PC-3 (cell line): ENCODE measurements around the gene TRAIP. TPM values are rescaled to one million over a fixed set of nuclear protein-coding genes. Genes with fewer than 3 reads are reported as not detected.

Source experiments
- ATAC-seq: fragments of 200-7000 bp; cut with Tn5 transposase; 2 replicates; pipeline ENCODE4 v1.9.1; 2020; ENCODE audit warnings: mild to moderate bottlenecking, moderate library complexity
- BruUV-seq: library from RNA; stranded (reverse); fragments of 400-500 nt; replicated peaks from 2 replicates; lab custom pipeline; 2021; lab: Mats Ljungman, UMichigan
- CTCF ChIA-PET: fragments of 300-600 bp; sonication (Branson Sonifier 250); formaldehyde crosslinking; loops from one replicate; lab custom pipeline; 2022; ENCODE audit warnings: antibody characterized with exemption; lab: Charles Lee
- POLR2A ChIA-PET: fragments of 300-600 bp; sonication (Branson Sonifier 250); formaldehyde crosslinking; loops from one replicate; lab custom pipeline; 2022; ENCODE audit warnings: antibody characterized with exemption; ENCODE audit not compliant: unreplicated experiment; lab: Charles Lee
- DNase-seq: peaks from one replicate; pipeline ENCODE4 v3.0.0-alpha.2; 2015
- H2AFZ ChIP-seq: fragments of 300-600 bp; sonication (generic); 2 replicates; pipeline ENCODE4 v1.6.0; 2016; ENCODE audit warnings: antibody characterized with exemption, low read length
- H3F3A ChIP-seq: fragments of 300-600 bp; sonication (generic); one replicate; pipeline ENCODE4 v1.6.0; 2017; ENCODE audit warnings: antibody characterized with exemption, low read length, control low read depth, mild to moderate bottlenecking; ENCODE audit not compliant: unreplicated experiment
- H3K27ac ChIP-seq: fragments of 300-600 bp; sonication (generic); 2 replicates; pipeline ENCODE4 v1.5.1; 2016; ENCODE audit warnings: mild to moderate bottlenecking, low read length
- H3K27me3 ChIP-seq: fragments of 300-600 bp; sonication (generic); 2 replicates; pipeline ENCODE4 v1.6.1; 2016; ENCODE audit warnings: low read length, mixed read lengths
- H3K36me3 ChIP-seq: fragments of 300-600 bp; sonication (generic); 2 replicates; pipeline ENCODE4 v1.6.1; 2016; ENCODE audit warnings: low read depth, mixed run types, low read length, mixed read lengths
- H3K4me1 ChIP-seq: fragments of 300-600 bp; sonication (generic); 2 replicates; pipeline ENCODE4 v1.5.1; 2016; ENCODE audit warnings: low read length; ENCODE audit not compliant: insufficient read depth
- H3K4me2 ChIP-seq: fragments of 300-600 bp; sonication (generic); 2 replicates; pipeline ENCODE4 v1.6.0; 2016; ENCODE audit warnings: low read length
- H3K4me3 ChIP-seq: fragments of 300-600 bp; sonication (generic); 2 replicates; pipeline ENCODE4 v1.5.1; 2016; ENCODE audit warnings: mild to moderate bottlenecking, low read length, mixed read lengths
- H3K79me2 ChIP-seq: fragments of 300-600 bp; sonication (generic); 2 replicates; pipeline ENCODE4 v1.6.1; 2017; ENCODE audit warnings: low read length, mixed read lengths
- H3K9ac ChIP-seq: fragments of 300-600 bp; sonication (generic); 2 replicates; pipeline ENCODE4 v1.6.0; 2016; ENCODE audit warnings: mild to moderate bottlenecking, low read length
- H3K9me2 ChIP-seq: fragments of 300-600 bp; sonication (generic); replicated peaks from 2 replicates; pipeline ENCODE4 v1.6.1; 2016; ENCODE audit warnings: mixed run types, low read length, mixed read lengths
- H3K9me3 ChIP-seq: fragments of 300-600 bp; sonication (generic); 2 replicates; pipeline ENCODE4 v1.6.1; 2016; ENCODE audit warnings: low read length, mixed read lengths
- H4K20me1 ChIP-seq: fragments of 300-600 bp; sonication (generic); 2 replicates; pipeline ENCODE4 v1.6.1; 2016; ENCODE audit warnings: low read length, mixed read lengths
- EZH2 ChIP-seq: fragments of 300-600 bp; sonication (generic); IDR thresholded peaks from one replicate; pipeline ENCODE4 v1.6.1; 2017; ENCODE audit warnings: antibody characterized with exemption, mild to moderate bottlenecking, low read length; ENCODE audit not compliant: unreplicated experiment
- EZH2phosphoT487 ChIP-seq: fragments of 300-600 bp; sonication (generic); IDR thresholded peaks from 2 replicates; pipeline ENCODE4 v1.6.1; 2018; ENCODE audit warnings: mild to moderate bottlenecking, antibody characterized with exemption, low read length, borderline replicate concordance
- intact Hi-C: fragments of 100-400 bp; cut with micrococcal nuclease; formaldehyde crosslinking; loops from 2 replicates; pipeline ENCODE4 v1.9.0; 2023
- total RNA-seq: library from RNA; depleted of rRNA; stranded (reverse); fragments of >200 nt; gene quantifications from 2 replicates; pipeline ENCODE4 v1.2.3, GENCODE V29; 2014
- TF ChIP-seq, protein P1 (sequence below): fragments of 300-600 bp; sonication (generic); conservative IDR thresholded peaks from 2 replicates; pipeline ENCODE4 v1.5.1; 2017; ENCODE audit warnings: antibody characterized with exemption, low read depth, mild to moderate bottlenecking, low read length

TRAIP gene
- total RNA-seq, 1 experiment from 2014 or later, result 21.6 TPM

GRCh38 chr3:49879721-49880120 is 23.4 kb upstream of the TRAIP start:
- H3K9me3 ChIP-seq, result no peaks in the 10 kb centered on the region
- H2AFZ ChIP-seq, result no peak overlapping the region
- H4K20me1 ChIP-seq, result no peaks in the 10 kb centered on the region
- H3K9me2 ChIP-seq, result no peaks in the 10 kb centered on the region
- DNase-seq (no peak), ATAC-seq (no peak)
- CTCF ChIA-PET, result interaction anchor here (0.9 kb wide), 1 partner anchor 17 kb away, joined by 3 read pairs; no protein-coding TSS in a partner anchor
- H3K9ac ChIP-seq, result no peak overlapping the region
- no peaks in the 10 kb centered on the region for H3K79me2 ChIP-seq
- H3F3A ChIP-seq, result no peaks in the 10 kb centered on the region
- H3K27me3 ChIP-seq, result no peaks in the 10 kb centered on the region
- no peak overlapping the region for H3K4me2 ChIP-seq
- BruUV-seq, result no TSS peak
- H3K4me1 ChIP-seq, result no peaks in the 10 kb centered on the region
- no peak overlapping the region for H3K4me3 ChIP-seq
- H3K27ac ChIP-seq, result no peak overlapping the region
- POLR2A ChIA-PET, result interaction anchor here (0.6 kb wide), 1 partner anchor 39 kb away, joined by 3 read pairs; no protein-coding TSS in a partner anchor
- intact Hi-C loops, result no loop called here
- no peaks in the 10 kb centered on the region for H3K36me3 ChIP-seq
- TF ChIP-seq, protein P1, sequence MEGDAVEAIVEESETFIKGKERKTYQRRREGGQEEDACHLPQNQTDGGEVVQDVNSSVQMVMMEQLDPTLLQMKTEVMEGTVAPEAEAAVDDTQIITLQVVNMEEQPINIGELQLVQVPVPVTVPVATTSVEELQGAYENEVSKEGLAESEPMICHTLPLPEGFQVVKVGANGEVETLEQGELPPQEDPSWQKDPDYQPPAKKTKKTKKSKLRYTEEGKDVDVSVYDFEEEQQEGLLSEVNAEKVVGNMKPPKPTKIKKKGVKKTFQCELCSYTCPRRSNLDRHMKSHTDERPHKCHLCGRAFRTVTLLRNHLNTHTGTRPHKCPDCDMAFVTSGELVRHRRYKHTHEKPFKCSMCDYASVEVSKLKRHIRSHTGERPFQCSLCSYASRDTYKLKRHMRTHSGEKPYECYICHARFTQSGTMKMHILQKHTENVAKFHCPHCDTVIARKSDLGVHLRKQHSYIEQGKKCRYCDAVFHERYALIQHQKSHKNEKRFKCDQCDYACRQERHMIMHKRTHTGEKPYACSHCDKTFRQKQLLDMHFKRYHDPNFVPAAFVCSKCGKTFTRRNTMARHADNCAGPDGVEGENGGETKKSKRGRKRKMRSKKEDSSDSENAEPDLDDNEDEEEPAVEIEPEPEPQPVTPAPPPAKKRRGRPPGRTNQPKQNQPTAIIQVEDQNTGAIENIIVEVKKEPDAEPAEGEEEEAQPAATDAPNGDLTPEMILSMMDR, result no peak
- TF ChIP-seq EZH2 (no peak), EZH2phosphoT487 (no peak)

DNA sequence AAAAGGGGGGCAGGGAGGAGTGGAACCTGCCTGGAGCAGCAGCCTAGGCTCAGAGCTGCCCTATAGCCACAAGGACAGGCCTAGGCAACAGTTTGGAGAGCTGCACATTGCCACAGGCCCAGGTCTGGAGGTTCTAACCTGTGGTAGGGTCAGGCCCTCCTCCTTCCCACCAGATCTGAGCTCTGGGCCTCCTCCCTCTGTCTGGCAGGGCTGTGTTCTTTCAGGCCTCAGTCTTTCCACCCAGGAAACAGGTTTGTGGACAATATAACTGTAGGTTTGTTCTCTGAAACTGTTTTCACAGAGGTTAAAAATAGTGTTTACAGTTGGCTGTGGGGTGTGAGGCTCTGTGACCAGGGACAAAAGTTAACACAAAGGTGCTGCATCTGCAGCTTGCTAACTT is 22.3 kb upstream of the TRAIP start:
- Histone ChIP-seq H3K4me1 (no peaks in the 10 kb centered on the region), H3K79me2 (no peaks in the 10 kb centered on the region), H3K27ac (no peak overlapping the region), H4K20me1 (no peaks in the 10 kb centered on the region), H3K9me2 (no peaks in the 10 kb centered on the region), H3K9ac (no peak overlapping the region), H3K27me3 (no peaks in the 10 kb centered on the region), H3F3A (no peaks in the 10 kb centered on the region), H3K36me3 (no peaks in the 10 kb centered on the region), H3K4me2 (no peak overlapping the region), H2AFZ (no peak overlapping the region), H3K4me3 (no peak overlapping the region), H3K9me3 (no peaks in the 10 kb centered on the region)
- TF ChIP-seq, protein P1, result no peak
- no peak for TF ChIP-seq EZH2
- TF ChIP-seq EZH2phosphoT487, result no peak
- DNase-seq (no peak), ATAC-seq (no peak)
- CTCF ChIA-PET, result interaction anchor here (1.0 kb wide), 1 partner anchor 22 kb away, joined by 3 read pairs; no protein-coding TSS in a partner anchor
- POLR2A ChIA-PET, result interaction anchor here (0.5 to 0.7 kb wide), 3 partner anchors 146 to 304 kb away, joined by 3 to 7 read pairs (median 6); no protein-coding TSS in a partner anchor
- intact Hi-C loops, result no loop called here
- no TSS peak for BruUV-seq

- Histone ChIP-seq H3K4me1 (no peaks in the 10 kb centered on the region), H3K9ac (no peak overlapping the region), H3K79me2 (no peaks in the 10 kb centered on the region), H3K36me3 (no peaks in the 10 kb centered on the region), H3K9me3 (no peaks in the 10 kb centered on the region), H3K9me2 (no peaks in the 10 kb centered on the region), H4K20me1 (no peaks in the 10 kb centered on the region), H2AFZ (no peak overlapping the region), H3K4me2 (no peak overlapping the region), H3F3A (no peaks in the 10 kb centered on the region), H3K4me3 (no peak overlapping the region), H3K27ac (no peak overlapping the region), H3K27me3 (no peaks in the 10 kb centered on the region)
- ChIA-PET CTCF (interaction anchor here (1.0 kb wide), 1 partner anchor 23 kb away, joined by 3 read pairs; no protein-coding TSS in a partner anchor), POLR2A (no interaction called here)
- no peak for TF ChIP-seq EZH2
- TF ChIP-seq EZH2phosphoT487, result no peak
- TF ChIP-seq, protein P1, result no peak
- BruUV-seq, result no TSS peak
- DNase-seq, result no peak
- intact Hi-C loops, result no loop called here
- ATAC-seq, result no peak
Measured at GRCh38 chr3:49877716-49878115, 21.4 kb upstream of the TRAIP start.
